WTC11 (cell line): Measurements from ENCODE around the gene SEMA3D. TPM values are rescaled to one million over a fixed set of nuclear protein-coding genes. Genes with fewer than 3 reads are reported as not detected.

Source experiments
- ATAC-seq: fragments of 200-7000 bp; cut with Tn5 transposase; 2 replicates; pipeline ENCODE4 v1.10.0; 2021; ENCODE audit warnings: mild to moderate bottlenecking, moderate library complexity
- CTCF ChIA-PET: fragments of 300-600 bp; sonication (Branson Sonifier 250); formaldehyde crosslinking; loops from one replicate; lab custom pipeline; 2021; ENCODE audit warnings: antibody characterized with exemption; lab: Charles Lee
- POLR2A ChIA-PET: fragments of 350-600 bp; sonication (Branson Sonifier 250); formaldehyde crosslinking; loops from one replicate; lab custom pipeline; 2021; ENCODE audit warnings: antibody characterized with exemption; lab: Charles Lee
- DNase-seq: peaks from one replicate; pipeline ENCODE4 v3.0.0; 2021; ENCODE audit warnings: low spot score
- H3K27ac Mint-ChIP-seq: 2 replicates; pipeline ENCODE4 v1.8.0; 2021; ENCODE audit warnings: mixed read lengths
- H3K27me3 Mint-ChIP-seq: 2 replicates; pipeline ENCODE4 v1.8.0; 2021; ENCODE audit warnings: low read depth, mild to moderate bottlenecking, moderate library complexity, mixed read lengths
- H3K36me3 Mint-ChIP-seq: 2 replicates; pipeline ENCODE4 v1.8.0; 2021; ENCODE audit warnings: mixed read lengths
- H3K4me1 Mint-ChIP-seq: 2 replicates; pipeline ENCODE4 v1.8.0; 2022; ENCODE audit warnings: mixed read lengths
- H3K4me3 Mint-ChIP-seq: 2 replicates; pipeline ENCODE4 v1.8.0; 2021; ENCODE audit warnings: mild to moderate bottlenecking, moderate library complexity, mixed read lengths
- H3K9me3 Mint-ChIP-seq: 2 replicates; pipeline ENCODE4 v1.8.0; 2021; ENCODE audit warnings: mixed read lengths
- CREM ChIP-seq: sonication (generic); formaldehyde crosslinking; IDR thresholded peaks from 2 replicates; pipeline ENCODE4 v1.8.1; 2022; ENCODE audit warnings: mild to moderate bottlenecking, missing genetic modification reagents, moderate library complexity
- ELF4 ChIP-seq: sonication (generic); formaldehyde crosslinking; IDR thresholded peaks from 2 replicates; pipeline ENCODE4 v1.8.1; 2022; ENCODE audit warnings: low read depth, mild to moderate bottlenecking, moderate library complexity, missing genetic modification reagents
- EMX1 ChIP-seq: fragments of 250-450 bp; sonication (Bioruptor Pico); IDR thresholded peaks from 2 replicates; pipeline ENCODE4 v1.8.0; 2021; ENCODE audit warnings: mild to moderate bottlenecking
- ETV6 ChIP-seq: sonication (generic); formaldehyde crosslinking; IDR thresholded peaks from 2 replicates; pipeline ENCODE4 v1.8.1; 2022; ENCODE audit warnings: mild to moderate bottlenecking, missing genetic modification reagents
- GRHL2 ChIP-seq: fragments of 250-450 bp; sonication (Bioruptor Pico); IDR thresholded peaks from 2 replicates; pipeline ENCODE4 v1.8.0; 2022; ENCODE audit warnings: mild to moderate bottlenecking, moderate library complexity; ENCODE audit not compliant: insufficient replicate concordance, severe bottlenecking
- HMGA2 ChIP-seq: fragments of 250-450 bp; sonication (Bioruptor Pico); IDR thresholded peaks from 2 replicates; pipeline ENCODE4 v1.4.0; 2021; ENCODE audit warnings: mild to moderate bottlenecking, moderate library complexity
- MYBL2 ChIP-seq: sonication (generic); formaldehyde crosslinking; IDR thresholded peaks from 2 replicates; pipeline ENCODE4 v1.8.1; 2023; ENCODE audit warnings: mild to moderate bottlenecking, moderate library complexity, missing genetic modification reagents
- NR1H2 ChIP-seq: sonication (generic); formaldehyde crosslinking; IDR thresholded peaks from 2 replicates; pipeline ENCODE4 v1.9.0; 2021; ENCODE audit warnings: mild to moderate bottlenecking, moderate library complexity, missing genetic modification reagents
- SMAD3 ChIP-seq: sonication (generic); formaldehyde crosslinking; IDR thresholded peaks from 2 replicates; pipeline ENCODE4 v1.8.0; 2022; ENCODE audit warnings: missing genetic modification reagents, mild to moderate bottlenecking, borderline replicate concordance
- SMAD4 ChIP-seq: sonication (generic); formaldehyde crosslinking; IDR thresholded peaks from 2 replicates; pipeline ENCODE4 v1.8.0; 2022; ENCODE audit warnings: mild to moderate bottlenecking, missing genetic modification reagents
- TEAD1 ChIP-seq: sonication (generic); formaldehyde crosslinking; IDR thresholded peaks from 2 replicates; pipeline ENCODE4 v1.8.0; 2022; ENCODE audit warnings: mild to moderate bottlenecking, missing genetic modification reagents
- ZNF219 ChIP-seq: sonication (generic); formaldehyde crosslinking; IDR thresholded peaks from 2 replicates; pipeline ENCODE4 v1.8.0; 2023; ENCODE audit warnings: missing genetic modification reagents, mild to moderate bottlenecking, borderline replicate concordance
- ZNF671 ChIP-seq: fragments of 250-450 bp; sonication (Bioruptor Pico); IDR thresholded peaks from 2 replicates; pipeline ENCODE4 v1.8.0; 2021; ENCODE audit warnings: mild to moderate bottlenecking
- total RNA-seq: library from RNA; stranded (reverse); gene quantifications from 3 replicates; pipeline ENCODE4 v1.2.3, GENCODE V29; 2021
- TF ChIP-seq, protein P1 (sequence below): sonication (generic); formaldehyde crosslinking; IDR thresholded peaks from 2 replicates; pipeline ENCODE4 v1.8.0; 2022; ENCODE audit warnings: mild to moderate bottlenecking, missing genetic modification reagents
- TF ChIP-seq, protein P2 (sequence below): sonication (generic); formaldehyde crosslinking; conservative IDR thresholded peaks from 2 replicates; pipeline ENCODE4 v1.8.1; 2023; ENCODE audit warnings: mild to moderate bottlenecking, low read depth, missing genetic modification reagents, moderate library complexity
- TF ChIP-seq, protein P3 (sequence below): fragments of 250-450 bp; sonication (Bioruptor Pico); IDR thresholded peaks from 2 replicates; pipeline ENCODE4 v2.1.2; 2022; ENCODE audit warnings: mild to moderate bottlenecking, moderate library complexity
- TF ChIP-seq, protein P4 (sequence below): sonication (generic); formaldehyde crosslinking; IDR thresholded peaks from 2 replicates; pipeline ENCODE4 v1.8.1; 2022; ENCODE audit warnings: missing genetic modification reagents, borderline replicate concordance
- TF ChIP-seq, protein P5 (sequence below): sonication (generic); formaldehyde crosslinking; IDR thresholded peaks from 2 replicates; pipeline ENCODE4 v1.8.0; 2023; ENCODE audit warnings: missing genetic modification reagents, mild to moderate bottlenecking, borderline replicate concordance
- TF ChIP-seq, protein P6 (sequence below): sonication (generic); formaldehyde crosslinking; IDR thresholded peaks from 2 replicates; pipeline ENCODE4 v1.8.0; 2022; ENCODE audit warnings: mild to moderate bottlenecking, missing genetic modification reagents
- TF ChIP-seq, protein P7 (sequence below): fragments of 250-450 bp; sonication (Bioruptor Pico); IDR thresholded peaks from 2 replicates; pipeline ENCODE4 v1.9.0; 2021; ENCODE audit warnings: mild to moderate bottlenecking

SEMA3D gene
- total RNA-seq, 1 experiment from 2014 or later: 3.8 TPM

DNA sequence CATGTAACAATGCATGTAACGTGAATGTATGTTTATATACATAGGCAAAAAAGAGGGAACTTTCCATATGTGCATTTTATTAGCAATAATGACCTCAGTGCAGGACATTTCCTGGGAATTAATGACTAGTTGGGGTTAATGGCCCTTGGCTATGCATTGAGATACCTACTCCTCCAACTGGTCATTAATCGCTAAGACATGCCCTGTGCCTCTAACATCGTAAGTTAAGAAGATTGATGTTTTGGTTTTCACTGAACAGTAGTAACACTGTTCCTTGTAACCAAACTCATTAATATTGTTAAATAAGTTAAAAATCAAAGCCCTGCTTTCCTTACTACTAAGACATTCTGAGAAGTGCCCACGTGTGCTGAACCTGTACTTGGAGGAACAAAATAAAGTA, 61.7 kb downstream of the SEMA3D start:
- no peak for TF ChIP-seq CREM
- DNase-seq: no peak

DNA sequence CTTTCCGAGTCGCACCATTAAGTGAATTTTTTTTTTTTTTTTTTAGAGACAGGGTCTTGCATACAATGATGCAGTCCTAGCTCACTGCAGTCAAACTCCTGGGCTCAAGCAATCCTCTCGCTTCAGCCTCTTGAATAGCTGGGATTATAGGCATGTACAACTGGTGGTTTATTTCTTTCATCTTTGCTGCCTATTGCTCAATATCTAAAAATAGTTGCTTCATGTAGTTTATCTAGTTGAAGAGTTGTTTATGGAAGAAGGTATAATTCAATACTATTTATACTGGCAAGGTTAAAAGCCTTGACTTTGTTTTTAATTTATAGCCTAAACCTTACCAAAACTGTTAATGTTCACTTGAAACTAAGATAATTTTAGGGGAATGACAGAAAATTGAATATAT, 66.9 kb downstream of the SEMA3D start:
- Mint-ChIP-seq H3K27ac (no peak overlapping the region), H3K9me3 (peaks cover 3% of the 10 kb centered on the region), H3K4me1 (no peaks in the 10 kb centered on the region), H3K27me3 (no peaks in the 10 kb centered on the region), H3K4me3 (no peak overlapping the region), H3K36me3 (no peaks in the 10 kb centered on the region)
- ChIA-PET POLR2A (no interaction called here), CTCF (no interaction called here)
- DNase-seq (no peak), ATAC-seq (no peak)
- TF ChIP-seq, protein P1, sequence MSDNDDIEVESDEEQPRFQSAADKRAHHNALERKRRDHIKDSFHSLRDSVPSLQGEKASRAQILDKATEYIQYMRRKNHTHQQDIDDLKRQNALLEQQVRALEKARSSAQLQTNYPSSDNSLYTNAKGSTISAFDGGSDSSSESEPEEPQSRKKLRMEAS (CRISPR knock-in tag): no peak
- no peak for TF ChIP-seq ZNF219
- no peak for TF ChIP-seq ZNF671 (CRISPR knock-in tag)
- TF ChIP-seq, protein P2, sequence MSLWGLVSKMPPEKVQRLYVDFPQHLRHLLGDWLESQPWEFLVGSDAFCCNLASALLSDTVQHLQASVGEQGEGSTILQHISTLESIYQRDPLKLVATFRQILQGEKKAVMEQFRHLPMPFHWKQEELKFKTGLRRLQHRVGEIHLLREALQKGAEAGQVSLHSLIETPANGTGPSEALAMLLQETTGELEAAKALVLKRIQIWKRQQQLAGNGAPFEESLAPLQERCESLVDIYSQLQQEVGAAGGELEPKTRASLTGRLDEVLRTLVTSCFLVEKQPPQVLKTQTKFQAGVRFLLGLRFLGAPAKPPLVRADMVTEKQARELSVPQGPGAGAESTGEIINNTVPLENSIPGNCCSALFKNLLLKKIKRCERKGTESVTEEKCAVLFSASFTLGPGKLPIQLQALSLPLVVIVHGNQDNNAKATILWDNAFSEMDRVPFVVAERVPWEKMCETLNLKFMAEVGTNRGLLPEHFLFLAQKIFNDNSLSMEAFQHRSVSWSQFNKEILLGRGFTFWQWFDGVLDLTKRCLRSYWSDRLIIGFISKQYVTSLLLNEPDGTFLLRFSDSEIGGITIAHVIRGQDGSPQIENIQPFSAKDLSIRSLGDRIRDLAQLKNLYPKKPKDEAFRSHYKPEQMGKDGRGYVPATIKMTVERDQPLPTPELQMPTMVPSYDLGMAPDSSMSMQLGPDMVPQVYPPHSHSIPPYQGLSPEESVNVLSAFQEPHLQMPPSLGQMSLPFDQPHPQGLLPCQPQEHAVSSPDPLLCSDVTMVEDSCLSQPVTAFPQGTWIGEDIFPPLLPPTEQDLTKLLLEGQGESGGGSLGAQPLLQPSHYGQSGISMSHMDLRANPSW: no peak
- no peak for TF ChIP-seq NR1H2 (CRISPR knock-in tag)
- TF ChIP-seq ELF4: no peak
- TF ChIP-seq SMAD4: no peak
- TF ChIP-seq HMGA2 (CRISPR knock-in tag): no peak
- TF ChIP-seq TEAD1 (CRISPR knock-in tag): no peak
- no peak for TF ChIP-seq GRHL2 (CRISPR knock-in tag)
- TF ChIP-seq ETV6 (CRISPR knock-in tag): no peak
- no peak for TF ChIP-seq EMX1 (CRISPR knock-in tag)
- TF ChIP-seq MYBL2 (CRISPR knock-in tag): no peak
- TF ChIP-seq, protein P3, sequence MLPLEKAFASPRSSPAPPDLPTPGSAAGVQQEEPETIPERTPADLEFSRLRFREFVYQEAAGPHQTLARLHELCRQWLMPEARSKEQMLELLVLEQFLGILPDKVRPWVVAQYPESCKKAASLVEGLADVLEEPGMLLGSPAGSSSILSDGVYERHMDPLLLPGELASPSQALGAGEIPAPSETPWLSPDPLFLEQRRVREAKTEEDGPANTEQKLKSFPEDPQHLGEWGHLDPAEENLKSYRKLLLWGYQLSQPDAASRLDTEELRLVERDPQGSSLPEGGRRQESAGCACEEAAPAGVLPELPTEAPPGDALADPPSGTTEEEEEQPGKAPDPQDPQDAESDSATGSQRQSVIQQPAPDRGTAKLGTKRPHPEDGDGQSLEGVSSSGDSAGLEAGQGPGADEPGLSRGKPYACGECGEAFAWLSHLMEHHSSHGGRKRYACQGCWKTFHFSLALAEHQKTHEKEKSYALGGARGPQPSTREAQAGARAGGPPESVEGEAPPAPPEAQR: no peak
- TF ChIP-seq, protein P4, sequence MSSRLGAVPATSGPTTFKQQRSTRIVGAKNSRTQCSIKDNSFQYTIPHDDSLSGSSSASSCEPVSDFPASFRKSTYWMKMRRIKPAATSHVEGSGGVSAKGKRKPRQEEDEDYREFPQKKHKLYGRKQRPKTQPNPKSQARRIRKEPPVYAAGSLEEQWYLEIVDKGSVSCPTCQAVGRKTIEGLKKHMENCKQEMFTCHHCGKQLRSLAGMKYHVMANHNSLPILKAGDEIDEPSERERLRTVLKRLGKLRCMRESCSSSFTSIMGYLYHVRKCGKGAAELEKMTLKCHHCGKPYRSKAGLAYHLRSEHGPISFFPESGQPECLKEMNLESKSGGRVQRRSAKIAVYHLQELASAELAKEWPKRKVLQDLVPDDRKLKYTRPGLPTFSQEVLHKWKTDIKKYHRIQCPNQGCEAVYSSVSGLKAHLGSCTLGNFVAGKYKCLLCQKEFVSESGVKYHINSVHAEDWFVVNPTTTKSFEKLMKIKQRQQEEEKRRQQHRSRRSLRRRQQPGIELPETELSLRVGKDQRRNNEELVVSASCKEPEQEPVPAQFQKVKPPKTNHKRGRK (CRISPR knock-in tag): no peak
- TF ChIP-seq, protein P5, sequence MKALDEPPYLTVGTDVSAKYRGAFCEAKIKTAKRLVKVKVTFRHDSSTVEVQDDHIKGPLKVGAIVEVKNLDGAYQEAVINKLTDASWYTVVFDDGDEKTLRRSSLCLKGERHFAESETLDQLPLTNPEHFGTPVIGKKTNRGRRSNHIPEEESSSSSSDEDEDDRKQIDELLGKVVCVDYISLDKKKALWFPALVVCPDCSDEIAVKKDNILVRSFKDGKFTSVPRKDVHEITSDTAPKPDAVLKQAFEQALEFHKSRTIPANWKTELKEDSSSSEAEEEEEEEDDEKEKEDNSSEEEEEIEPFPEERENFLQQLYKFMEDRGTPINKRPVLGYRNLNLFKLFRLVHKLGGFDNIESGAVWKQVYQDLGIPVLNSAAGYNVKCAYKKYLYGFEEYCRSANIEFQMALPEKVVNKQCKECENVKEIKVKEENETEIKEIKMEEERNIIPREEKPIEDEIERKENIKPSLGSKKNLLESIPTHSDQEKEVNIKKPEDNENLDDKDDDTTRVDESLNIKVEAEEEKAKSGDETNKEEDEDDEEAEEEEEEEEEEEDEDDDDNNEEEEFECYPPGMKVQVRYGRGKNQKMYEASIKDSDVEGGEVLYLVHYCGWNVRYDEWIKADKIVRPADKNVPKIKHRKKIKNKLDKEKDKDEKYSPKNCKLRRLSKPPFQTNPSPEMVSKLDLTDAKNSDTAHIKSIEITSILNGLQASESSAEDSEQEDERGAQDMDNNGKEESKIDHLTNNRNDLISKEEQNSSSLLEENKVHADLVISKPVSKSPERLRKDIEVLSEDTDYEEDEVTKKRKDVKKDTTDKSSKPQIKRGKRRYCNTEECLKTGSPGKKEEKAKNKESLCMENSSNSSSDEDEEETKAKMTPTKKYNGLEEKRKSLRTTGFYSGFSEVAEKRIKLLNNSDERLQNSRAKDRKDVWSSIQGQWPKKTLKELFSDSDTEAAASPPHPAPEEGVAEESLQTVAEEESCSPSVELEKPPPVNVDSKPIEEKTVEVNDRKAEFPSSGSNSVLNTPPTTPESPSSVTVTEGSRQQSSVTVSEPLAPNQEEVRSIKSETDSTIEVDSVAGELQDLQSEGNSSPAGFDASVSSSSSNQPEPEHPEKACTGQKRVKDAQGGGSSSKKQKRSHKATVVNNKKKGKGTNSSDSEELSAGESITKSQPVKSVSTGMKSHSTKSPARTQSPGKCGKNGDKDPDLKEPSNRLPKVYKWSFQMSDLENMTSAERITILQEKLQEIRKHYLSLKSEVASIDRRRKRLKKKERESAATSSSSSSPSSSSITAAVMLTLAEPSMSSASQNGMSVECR (CRISPR knock-in tag): no peak
- TF ChIP-seq, protein P6, sequence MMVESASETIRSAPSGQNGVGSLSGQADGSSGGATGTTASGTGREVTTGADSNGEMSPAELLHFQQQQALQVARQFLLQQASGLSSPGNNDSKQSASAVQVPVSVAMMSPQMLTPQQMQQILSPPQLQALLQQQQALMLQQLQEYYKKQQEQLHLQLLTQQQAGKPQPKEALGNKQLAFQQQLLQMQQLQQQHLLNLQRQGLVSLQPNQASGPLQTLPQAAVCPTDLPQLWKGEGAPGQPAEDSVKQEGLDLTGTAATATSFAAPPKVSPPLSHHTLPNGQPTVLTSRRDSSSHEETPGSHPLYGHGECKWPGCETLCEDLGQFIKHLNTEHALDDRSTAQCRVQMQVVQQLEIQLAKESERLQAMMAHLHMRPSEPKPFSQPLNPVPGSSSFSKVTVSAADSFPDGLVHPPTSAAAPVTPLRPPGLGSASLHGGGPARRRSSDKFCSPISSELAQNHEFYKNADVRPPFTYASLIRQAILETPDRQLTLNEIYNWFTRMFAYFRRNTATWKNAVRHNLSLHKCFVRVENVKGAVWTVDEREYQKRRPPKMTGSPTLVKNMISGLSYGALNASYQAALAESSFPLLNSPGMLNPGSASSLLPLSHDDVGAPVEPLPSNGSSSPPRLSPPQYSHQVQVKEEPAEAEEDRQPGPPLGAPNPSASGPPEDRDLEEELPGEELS (CRISPR knock-in tag): no peak
- no peak for TF ChIP-seq SMAD3
- TF ChIP-seq, protein P7, sequence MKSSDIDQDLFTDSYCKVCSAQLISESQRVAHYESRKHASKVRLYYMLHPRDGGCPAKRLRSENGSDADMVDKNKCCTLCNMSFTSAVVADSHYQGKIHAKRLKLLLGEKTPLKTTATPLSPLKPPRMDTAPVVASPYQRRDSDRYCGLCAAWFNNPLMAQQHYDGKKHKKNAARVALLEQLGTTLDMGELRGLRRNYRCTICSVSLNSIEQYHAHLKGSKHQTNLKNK (CRISPR knock-in tag): no peak

More for the DNA sequence above, 61.7 kb downstream of the SEMA3D start:
- no peaks in the 10 kb centered on the region for H3K4me1 Mint-ChIP-seq
- ATAC-seq: peak; percentile 56
- CTCF ChIA-PET: no interaction called here
- H3K27ac Mint-ChIP-seq: no peak overlapping the region
- no peak overlapping the region for H3K4me3 Mint-ChIP-seq
- no peaks in the 10 kb centered on the region for H3K27me3 Mint-ChIP-seq
- no peaks in the 10 kb centered on the region for H3K36me3 Mint-ChIP-seq
- POLR2A ChIA-PET: no interaction called here
- no peaks in the 10 kb centered on the region for H3K9me3 Mint-ChIP-seq
